H9 (cell line): Measurements from ENCODE around the gene TTLL9. TPM values are rescaled to one million over a fixed set of nuclear protein-coding genes. Genes with fewer than 3 reads are reported as not detected.

Experiments
- DNase-seq: peaks from one replicate; pipeline ENCODE4 v3.0.0-alpha.2; 2017
- H2AFZ ChIP-seq: one replicate; pipeline ENCODE4 v1.6.1; 2013; ENCODE audit warnings: mild to moderate bottlenecking, low read length, control low read depth, moderate library complexity
- H2AK5ac ChIP-seq: 2 replicates; pipeline ENCODE4 v1.6.1; 2013; ENCODE audit warnings: low read length, control low read depth, mixed read lengths; ENCODE audit not compliant: insufficient read length
- H2BK120ac ChIP-seq: one replicate; pipeline ENCODE4 v1.6.1; 2013; ENCODE audit warnings: low read depth, mild to moderate bottlenecking, low read length, control low read depth, inconsistent platforms; ENCODE audit not compliant: poor library complexity, severe bottlenecking
- H2BK12ac ChIP-seq: 2 replicates; pipeline ENCODE4 v1.6.1; 2013; ENCODE audit warnings: low read length, control low read depth, mixed read lengths, low read depth; ENCODE audit not compliant: insufficient read length
- H2BK15ac ChIP-seq: 2 replicates; pipeline ENCODE4 v1.6.1; 2013; ENCODE audit warnings: low read depth, low read length, control low read depth
- H2BK20ac ChIP-seq: one replicate; pipeline ENCODE4 v1.6.1; 2013; ENCODE audit warnings: low read depth, mild to moderate bottlenecking, low read length, control low read depth, inconsistent platforms; ENCODE audit not compliant: poor library complexity, severe bottlenecking
- H2BK5ac ChIP-seq: 2 replicates; pipeline ENCODE4 v1.6.1; 2013; ENCODE audit warnings: low read length, control low read depth, mixed read lengths; ENCODE audit not compliant: insufficient read length
- H3K14ac ChIP-seq: 2 replicates; pipeline ENCODE4 v1.6.1; 2013; ENCODE audit warnings: low read length, control low read depth; ENCODE audit not compliant: insufficient read depth
- H3K18ac ChIP-seq: 2 replicates; pipeline ENCODE4 v1.6.1; 2013; ENCODE audit warnings: low read depth, mild to moderate bottlenecking, mixed read lengths, low read length, control low read depth; ENCODE audit not compliant: insufficient read length
- H3K23ac ChIP-seq: 2 replicates; pipeline ENCODE4 v1.6.1; 2013; ENCODE audit warnings: low read length, control low read depth, mixed read lengths, low read depth; ENCODE audit not compliant: insufficient read length
- H3K23me2 ChIP-seq: 2 replicates; pipeline ENCODE4 v1.6.1; 2013; ENCODE audit warnings: low read depth, mild to moderate bottlenecking, mixed read lengths, low read length, control low read depth; ENCODE audit not compliant: insufficient read length, poor library complexity, severe bottlenecking
- H3K27ac ChIP-seq: 2 replicates; pipeline ENCODE4 v1.5.1; 2013; ENCODE audit warnings: low read length, control low read depth, mixed read lengths, low read depth; ENCODE audit not compliant: insufficient read length
- H3K27me3 ChIP-seq: 2 replicates; pipeline ENCODE4 v1.6.1; 2013; ENCODE audit warnings: low read length, control low read depth, inconsistent platforms; ENCODE audit not compliant: insufficient read depth
- H3K4ac ChIP-seq: 2 replicates; pipeline ENCODE4 v1.6.1; 2013; ENCODE audit warnings: low read depth, mild to moderate bottlenecking, control low read depth, inconsistent platforms, low read length, moderate library complexity
- H3K4me1 ChIP-seq: 2 replicates; pipeline ENCODE4 v1.6.1; 2013; ENCODE audit warnings: low read length, control low read depth, inconsistent platforms; ENCODE audit not compliant: insufficient read depth
- H3K4me2 ChIP-seq: 2 replicates; pipeline ENCODE4 v1.6.1; 2013; ENCODE audit warnings: low read length, control low read depth, mixed read lengths; ENCODE audit not compliant: insufficient read length, insufficient read depth
- H3K56ac ChIP-seq: 2 replicates; pipeline ENCODE4 v1.6.1; 2013; ENCODE audit warnings: low read depth, mild to moderate bottlenecking, mixed read lengths, low read length, control low read depth; ENCODE audit not compliant: insufficient read length
- H3K79me1 ChIP-seq: 2 replicates; pipeline ENCODE4 v1.6.1; 2013; ENCODE audit warnings: low read depth, mild to moderate bottlenecking, moderate library complexity, low read length, control low read depth, inconsistent platforms; ENCODE audit not compliant: insufficient read depth, poor library complexity, severe bottlenecking
- H3K79me2 ChIP-seq: 2 replicates; pipeline ENCODE4 v1.6.1; 2013; ENCODE audit warnings: low read length, control low read depth, inconsistent platforms; ENCODE audit not compliant: insufficient read depth
- H3K9ac ChIP-seq: 2 replicates; pipeline ENCODE4 v1.6.1; 2013; ENCODE audit warnings: low read length, control low read depth, mixed read lengths; ENCODE audit not compliant: insufficient read length; ENCODE audit errors: extremely low read depth
- H3K9me3 ChIP-seq: one replicate; pipeline ENCODE4 v1.6.1; 2013; ENCODE audit warnings: low read depth, low read length, inconsistent platforms; ENCODE audit not compliant: control insufficient read depth
- H3T11ph ChIP-seq: one replicate; pipeline ENCODE4 v1.6.1; 2013; ENCODE audit warnings: mild to moderate bottlenecking, low read length, control low read depth, inconsistent platforms
- H4K20me1 ChIP-seq: one replicate; pipeline ENCODE4 v1.6.1; 2013; ENCODE audit not compliant: control insufficient read depth, insufficient read length, insufficient read depth
- H4K5ac ChIP-seq: 2 replicates; pipeline ENCODE4 v1.6.1; 2013; ENCODE audit warnings: low read depth, mild to moderate bottlenecking, mixed read lengths, low read length, control low read depth; ENCODE audit not compliant: insufficient read length
- H4K8ac ChIP-seq: replicated peaks from 2 replicates; pipeline ENCODE4 v1.6.1; 2013; ENCODE audit warnings: low read length, control low read depth, mixed read lengths, low read depth; ENCODE audit not compliant: insufficient read length
- H4K91ac ChIP-seq: 2 replicates; pipeline ENCODE4 v1.6.1; 2013; ENCODE audit warnings: low read depth, mild to moderate bottlenecking, moderate library complexity, mixed read lengths, low read length, control low read depth; ENCODE audit not compliant: insufficient read length
- H3K27ac Mint-ChIP-seq, 3 experiments: 2 replicates in 2 of 3; 3 replicates in 1 of 3; pipeline ENCODE4 v1.8.0; 2020 to 2021; ENCODE audit warnings: mixed read lengths in 3 of 3, mild to moderate bottlenecking in 1 of 3, moderate library complexity in 1 of 3
- H3K27me3 Mint-ChIP-seq: 2 replicates; pipeline ENCODE4 v1.8.0; 2021; ENCODE audit warnings: low read depth, mild to moderate bottlenecking, moderate library complexity, mixed read lengths
- H3K36me3 Mint-ChIP-seq, 3 experiments: 2 replicates in 2 of 3; 3 replicates in 1 of 3; pipeline ENCODE4 v1.8.0; 2020 to 2021; ENCODE audit warnings: low read depth in 3 of 3, mixed read lengths in 3 of 3; ENCODE audit not compliant: insufficient read depth in 1 of 3
- H3K4me1 Mint-ChIP-seq, 2 experiments: 2 replicates each; pipeline ENCODE4 v1.8.0; 2020; ENCODE audit warnings: mixed read lengths in 2 of 2
- H3K4me3 Mint-ChIP-seq, 2 experiments: 2 replicates in 1 of 2; 3 replicates in 1 of 2; pipeline ENCODE4 v1.8.0; 2020 to 2021; ENCODE audit warnings: mild to moderate bottlenecking in 2 of 2, mixed read lengths in 2 of 2, moderate library complexity in 1 of 2
- H3K9me3 Mint-ChIP-seq, 2 experiments: 2 replicates in 1 of 2; 3 replicates in 1 of 2; pipeline ENCODE4 v1.8.0; 2020; ENCODE audit warnings: mild to moderate bottlenecking in 2 of 2, mixed read lengths in 2 of 2, moderate library complexity in 1 of 2
- WGBS: extraction: QIAGEN DNeasy Blood & Tissue Kit; methylation state at CpG from one replicate; pipeline ENCODE4 v1.1.7; 2013; ENCODE audit warnings: missing lambda C conversion rate, low lambda C conversion rate, mixed read lengths; ENCODE audit not compliant: insufficient read length; ENCODE audit errors: extremely low coverage; 5-methylcytosine and 5-hydroxymethylcytosine counted together
- total RNA-seq: library from RNA; stranded (reverse); gene quantifications from 2 replicates; pipeline ENCODE4 v1.2.1, GENCODE V29; 2021
- TF ChIP-seq, protein P1 (sequence below): fragments of 200-600 bp; sonication (generic); conservative IDR thresholded peaks from 3 replicates; pipeline ENCODE4 v1.8.0; 2021; ENCODE audit warnings: antibody characterized with exemption, mild to moderate bottlenecking

The TTLL9 gene
- total RNA-seq, 1 experiment from 2014 or later = 0.20 TPM

DNA sequence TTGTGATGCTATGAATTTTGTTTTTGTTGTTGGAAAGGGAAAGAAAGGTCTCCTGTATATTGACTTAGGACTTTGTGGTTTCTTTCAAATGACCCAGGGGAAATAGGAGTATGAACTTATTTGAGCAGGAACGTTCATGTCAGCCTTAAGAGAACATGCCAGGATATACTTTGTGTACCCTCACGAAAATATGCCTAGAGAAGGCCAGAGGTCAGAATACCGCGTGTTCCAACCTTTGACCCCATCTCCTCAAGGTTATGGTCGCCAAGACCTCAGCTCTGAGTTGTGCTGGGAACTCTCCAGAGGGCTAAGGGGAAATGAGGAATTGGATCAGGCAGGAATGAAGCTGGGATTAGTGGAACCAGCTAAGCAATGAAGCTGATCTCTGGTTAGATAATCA, 11.5 kb downstream of the TTLL9 start:
- Histone ChIP-seq H3K79me1 (no peaks in the 10 kb centered on the region), H3K27me3 (no peaks in the 10 kb centered on the region), H3K23me2 (peaks cover 3% of the 10 kb centered on the region), H4K8ac (no peak overlapping the region), H2AK5ac (no peak overlapping the region), H3K18ac (no peak overlapping the region), H2BK5ac (no peak overlapping the region), H3K4ac (no peak overlapping the region), H4K5ac (no peak overlapping the region), H2BK15ac (no peak overlapping the region), H2AFZ (no peak overlapping the region), H3K4me1 (no peaks in the 10 kb centered on the region), H2BK12ac (no peak overlapping the region), H2BK20ac (no peak overlapping the region), H4K91ac (no peak overlapping the region), H3K23ac (no peak overlapping the region), H4K20me1 (no peaks in the 10 kb centered on the region), H2BK120ac (no peak overlapping the region), H3K9me3 (no peaks in the 10 kb centered on the region), H3K79me2 (no peaks in the 10 kb centered on the region), H3K4me2 (no peak overlapping the region), H3K14ac (no peak overlapping the region), H3K9ac (no peak overlapping the region), H3T11ph (no peak overlapping the region), H3K56ac (no peak overlapping the region), H3K27ac (no peak overlapping the region)
- H3K4me1 Mint-ChIP-seq = peaks cover 11 to 13% of the 10 kb centered on the region in 2 experiments
- H3K36me3 Mint-ChIP-seq = no peaks in the 10 kb centered on the region
- no peak for DNase-seq
- no peaks in the 10 kb centered on the region for H3K9me3 Mint-ChIP-seq
- TF ChIP-seq, protein P1, sequence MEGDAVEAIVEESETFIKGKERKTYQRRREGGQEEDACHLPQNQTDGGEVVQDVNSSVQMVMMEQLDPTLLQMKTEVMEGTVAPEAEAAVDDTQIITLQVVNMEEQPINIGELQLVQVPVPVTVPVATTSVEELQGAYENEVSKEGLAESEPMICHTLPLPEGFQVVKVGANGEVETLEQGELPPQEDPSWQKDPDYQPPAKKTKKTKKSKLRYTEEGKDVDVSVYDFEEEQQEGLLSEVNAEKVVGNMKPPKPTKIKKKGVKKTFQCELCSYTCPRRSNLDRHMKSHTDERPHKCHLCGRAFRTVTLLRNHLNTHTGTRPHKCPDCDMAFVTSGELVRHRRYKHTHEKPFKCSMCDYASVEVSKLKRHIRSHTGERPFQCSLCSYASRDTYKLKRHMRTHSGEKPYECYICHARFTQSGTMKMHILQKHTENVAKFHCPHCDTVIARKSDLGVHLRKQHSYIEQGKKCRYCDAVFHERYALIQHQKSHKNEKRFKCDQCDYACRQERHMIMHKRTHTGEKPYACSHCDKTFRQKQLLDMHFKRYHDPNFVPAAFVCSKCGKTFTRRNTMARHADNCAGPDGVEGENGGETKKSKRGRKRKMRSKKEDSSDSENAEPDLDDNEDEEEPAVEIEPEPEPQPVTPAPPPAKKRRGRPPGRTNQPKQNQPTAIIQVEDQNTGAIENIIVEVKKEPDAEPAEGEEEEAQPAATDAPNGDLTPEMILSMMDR = no peak
- no peak overlapping the region for H3K4me3 Mint-ChIP-seq
- no CpG with 5 or more reads among the region's 5 CpGs for WGBS
- no peak overlapping the region for H3K27ac Mint-ChIP-seq
- peaks cover 35% of the 10 kb centered on the region for H3K27me3 Mint-ChIP-seq
